Measurements from ENCODE around the gene CACNA2D3. TPM values are rescaled to one million over a fixed set of nuclear protein-coding genes. Genes with fewer than 3 reads are reported as not detected.

The CACNA2D3 gene
- total and polyA plus RNA-seq, 4 experiments from 2014 or later, result not detected

- Mint-ChIP-seq H3K36me3 (no peaks in the 10 kb centered on the region), H3K9me3 (peaks cover 0 to 7% (median 2%) of the 10 kb centered on the region in 8 donors), H3K27ac (no peak overlapping the region), H3K27me3 (no peaks in the 10 kb centered on the region), H3K4me1 (no peaks in the 10 kb centered on the region), H3K4me3 (no peak overlapping the region)
- Histone ChIP-seq H3K36me3 (ENCODE audit: insufficient read depth, low read length) (no peaks in the 10 kb centered on the region), H3K4me1 (ENCODE audit: insufficient read depth, low read length) (no peaks in the 10 kb centered on the region), H3K4me3 (ENCODE audit: low read length in 2 of 2) (no peak overlapping the region), H3K27ac (ENCODE audit: low read depth, low read length) (no peak overlapping the region), H3K27me3 (ENCODE audit: insufficient read depth, low read length) (no peaks in the 10 kb centered on the region), H3K9me3 (ENCODE audit: control insufficient read depth in 1 of 2, low read length in 2 of 2) (no peaks in the 10 kb centered on the region)
- ChIA-PET POLR2A (ENCODE audit: partially characterized antibody) (no interaction called here), CTCF (ENCODE audit: partially characterized antibody) (no interaction called here)
- DNase-seq, result no peak
- intact Hi-C loops (cut with micrococcal nuclease), result no loop called here
Observed at GRCh38 chr3:54575618-54575960, 453.2 kb downstream of the CACNA2D3 start.

- POLR2A ChIA-PET (ENCODE audit: partially characterized antibody), result no interaction called here
- Mint-ChIP-seq H3K4me1 (no peaks in the 10 kb centered on the region), H3K27me3 (no peaks in the 10 kb centered on the region)
Observed at GRCh38 chr3:54577313-54577712, 455.0 kb downstream of the CACNA2D3 start.

GRCh38 chr3:54578417-54578816, 456.1 kb downstream of the CACNA2D3 start:
- no peaks in the 10 kb centered on the region for H3K4me1 ChIP-seq (ENCODE audit: insufficient read depth, low read length)
- ChIA-PET POLR2A (ENCODE audit: partially characterized antibody) (no interaction called here), CTCF (ENCODE audit: partially characterized antibody) (no interaction called here)
- H3K27me3 ChIP-seq (ENCODE audit: insufficient read depth, low read length), result no peaks in the 10 kb centered on the region
- H3K27ac ChIP-seq (ENCODE audit: low read depth, low read length), result no peak overlapping the region
- no peaks in the 10 kb centered on the region for H3K9me3 ChIP-seq (ENCODE audit: control insufficient read depth in 1 of 2, low read length in 2 of 2)
- H3K27ac Mint-ChIP-seq, result no peak overlapping the region
- no peak overlapping the region for H3K4me3 ChIP-seq (ENCODE audit: low read length in 2 of 2)
- no peak overlapping the region for H3K4me3 Mint-ChIP-seq
- peaks cover 0 to 7% (median 4%) of the 10 kb centered on the region in 8 donors for H3K9me3 Mint-ChIP-seq
- DNase-seq, result no peak
- intact Hi-C loops (cut with micrococcal nuclease), result no loop called here
- no peaks in the 10 kb centered on the region for H3K4me1 Mint-ChIP-seq
- no peaks in the 10 kb centered on the region for H3K36me3 ChIP-seq (ENCODE audit: insufficient read depth, low read length)
- no peaks in the 10 kb centered on the region for H3K27me3 Mint-ChIP-seq
- H3K36me3 Mint-ChIP-seq, result no peaks in the 10 kb centered on the region

More at GRCh38 chr3:54577313-54577712, 455.0 kb downstream of the CACNA2D3 start:
- H3K27ac ChIP-seq (ENCODE audit: low read depth, low read length), result no peak overlapping the region
- peaks cover 0 to 7% (median 3%) of the 10 kb centered on the region in 8 donors for H3K9me3 Mint-ChIP-seq
- CTCF ChIA-PET (ENCODE audit: partially characterized antibody), result no interaction called here
- H3K27ac Mint-ChIP-seq, result no peak overlapping the region
- no peaks in the 10 kb centered on the region for H3K9me3 ChIP-seq (ENCODE audit: control insufficient read depth in 1 of 2, low read length in 2 of 2)
- intact Hi-C loops (cut with micrococcal nuclease), result no loop called here
- H3K27me3 ChIP-seq (ENCODE audit: insufficient read depth, low read length), result no peaks in the 10 kb centered on the region
- H3K36me3 Mint-ChIP-seq, result no peaks in the 10 kb centered on the region
- no peaks in the 10 kb centered on the region for H3K4me1 ChIP-seq (ENCODE audit: insufficient read depth, low read length)
- no peak overlapping the region for H3K4me3 Mint-ChIP-seq
- no peak overlapping the region for H3K4me3 ChIP-seq (ENCODE audit: low read length in 2 of 2)
- no peaks in the 10 kb centered on the region for H3K36me3 ChIP-seq (ENCODE audit: insufficient read depth, low read length)
- DNase-seq, result no peak

GRCh38 chr3:54580453-54580852, 458.1 kb downstream of the CACNA2D3 start:
- Histone ChIP-seq H3K27me3 (ENCODE audit: insufficient read depth, low read length) (no peaks in the 10 kb centered on the region), H3K9me3 (ENCODE audit: control insufficient read depth in 1 of 2, low read length in 2 of 2) (no peaks in the 10 kb centered on the region), H3K4me1 (ENCODE audit: insufficient read depth, low read length) (no peaks in the 10 kb centered on the region), H3K36me3 (ENCODE audit: insufficient read depth, low read length) (no peaks in the 10 kb centered on the region), H3K4me3 (ENCODE audit: low read length in 2 of 2) (no peak overlapping the region), H3K27ac (ENCODE audit: low read depth, low read length) (no peak overlapping the region)
- intact Hi-C loops (cut with micrococcal nuclease), result no loop called here
- ChIA-PET CTCF (ENCODE audit: partially characterized antibody) (no interaction called here), POLR2A (ENCODE audit: partially characterized antibody) (no interaction called here)
- Mint-ChIP-seq H3K27me3 (no peaks in the 10 kb centered on the region), H3K4me3 (no peak overlapping the region), H3K4me1 (no peaks in the 10 kb centered on the region), H3K9me3 (peaks cover 0 to 15% (median 4%) of the 10 kb centered on the region in 8 donors), H3K36me3 (no peaks in the 10 kb centered on the region), H3K27ac (no peak overlapping the region)
- DNase-seq, result no peak

GRCh38 chr3:54582424-54582823, 460.1 kb downstream of the CACNA2D3 start:
- peaks cover 0 to 12% (median 3%) of the 10 kb centered on the region in 8 donors for H3K9me3 Mint-ChIP-seq
- H3K4me3 Mint-ChIP-seq, result no peak overlapping the region
- no peaks in the 10 kb centered on the region for H3K27me3 Mint-ChIP-seq
- H3K4me1 Mint-ChIP-seq, result no peaks in the 10 kb centered on the region
- ChIA-PET POLR2A (ENCODE audit: partially characterized antibody) (no interaction called here), CTCF (ENCODE audit: partially characterized antibody) (no interaction called here)
- Histone ChIP-seq H3K36me3 (ENCODE audit: insufficient read depth, low read length) (no peaks in the 10 kb centered on the region), H3K4me3 (ENCODE audit: low read length in 2 of 2) (no peak overlapping the region), H3K27me3 (ENCODE audit: insufficient read depth, low read length) (no peaks in the 10 kb centered on the region), H3K9me3 (ENCODE audit: control insufficient read depth in 1 of 2, low read length in 2 of 2) (no peaks in the 10 kb centered on the region), H3K4me1 (ENCODE audit: insufficient read depth, low read length) (no peaks in the 10 kb centered on the region), H3K27ac (ENCODE audit: low read depth, low read length) (no peak overlapping the region)
- intact Hi-C loops (cut with micrococcal nuclease), result no loop called here
- DNase-seq, result no peak
- H3K36me3 Mint-ChIP-seq, result no peaks in the 10 kb centered on the region
- no peak overlapping the region for H3K27ac Mint-ChIP-seq

GRCh38 chr3:54591157-54591556, 468.8 kb downstream of the CACNA2D3 start:
- no peaks in the 10 kb centered on the region for H3K27me3 Mint-ChIP-seq
- Histone ChIP-seq H3K27ac (ENCODE audit: low read depth, low read length) (no peak overlapping the region), H3K36me3 (ENCODE audit: insufficient read depth, low read length) (no peaks in the 10 kb centered on the region), H3K4me1 (ENCODE audit: insufficient read depth, low read length) (no peaks in the 10 kb centered on the region), H3K27me3 (ENCODE audit: insufficient read depth, low read length) (no peaks in the 10 kb centered on the region), H3K9me3 (ENCODE audit: control insufficient read depth in 1 of 2, low read length in 2 of 2) (no peaks in the 10 kb centered on the region), H3K4me3 (ENCODE audit: low read length in 2 of 2) (no peak overlapping the region)
- POLR2A ChIA-PET (ENCODE audit: partially characterized antibody), result no interaction called here
- intact Hi-C loops (cut with micrococcal nuclease), result no loop called here
- CTCF ChIA-PET (ENCODE audit: partially characterized antibody), result no interaction called here
- no peak overlapping the region for H3K27ac Mint-ChIP-seq
- H3K4me1 Mint-ChIP-seq, result no peaks in the 10 kb centered on the region
- H3K36me3 Mint-ChIP-seq, result no peaks in the 10 kb centered on the region
- H3K4me3 Mint-ChIP-seq, result no peak overlapping the region
- H3K9me3 Mint-ChIP-seq, result peaks cover 0 to 4% (median 0%) of the 10 kb centered on the region in 8 donors
- DNase-seq, result no peak

GRCh38 chr3:54593653-54594052, 471.3 kb downstream of the CACNA2D3 start:
- no peak overlapping the region for H3K4me3 ChIP-seq (ENCODE audit: low read length in 2 of 2)
- no peaks in the 10 kb centered on the region for H3K27me3 Mint-ChIP-seq
- H3K9me3 ChIP-seq (ENCODE audit: control insufficient read depth in 1 of 2, low read length in 2 of 2), result no peaks in the 10 kb centered on the region
- intact Hi-C loops (cut with micrococcal nuclease), result no loop called here
- ChIA-PET CTCF (ENCODE audit: partially characterized antibody) (no interaction called here), POLR2A (ENCODE audit: partially characterized antibody) (no interaction called here)
- H3K27ac Mint-ChIP-seq, result no peak overlapping the region
- H3K4me1 Mint-ChIP-seq, result no peaks in the 10 kb centered on the region
- no peaks in the 10 kb centered on the region for H3K36me3 ChIP-seq (ENCODE audit: insufficient read depth, low read length)
- no peaks in the 10 kb centered on the region for H3K27me3 ChIP-seq (ENCODE audit: insufficient read depth, low read length)
- H3K4me1 ChIP-seq (ENCODE audit: insufficient read depth, low read length), result no peaks in the 10 kb centered on the region
- peaks cover 0 to 7% (median under 1%) of the 10 kb centered on the region in 8 donors for H3K9me3 Mint-ChIP-seq
- H3K27ac ChIP-seq (ENCODE audit: low read depth, low read length), result no peak overlapping the region
- H3K36me3 Mint-ChIP-seq, result no peaks in the 10 kb centered on the region
- no peak overlapping the region for H3K4me3 Mint-ChIP-seq
- DNase-seq, result no peak

GRCh38 chr3:54596087-54596486, 473.7 kb downstream of the CACNA2D3 start:
- ChIA-PET CTCF (ENCODE audit: partially characterized antibody) (no interaction called here), POLR2A (ENCODE audit: partially characterized antibody) (no interaction called here)
- Mint-ChIP-seq H3K36me3 (no peaks in the 10 kb centered on the region), H3K27ac (no peak overlapping the region), H3K4me1 (no peaks in the 10 kb centered on the region), H3K4me3 (no peak overlapping the region), H3K27me3 (no peaks in the 10 kb centered on the region), H3K9me3 (peaks cover 0 to 9% (median 2%) of the 10 kb centered on the region in 8 donors)
- no peaks in the 10 kb centered on the region for H3K36me3 ChIP-seq (ENCODE audit: insufficient read depth, low read length)
- no peak overlapping the region for H3K4me3 ChIP-seq (ENCODE audit: low read length in 2 of 2)
- no peaks in the 10 kb centered on the region for H3K27me3 ChIP-seq (ENCODE audit: insufficient read depth, low read length)
- no peaks in the 10 kb centered on the region for H3K9me3 ChIP-seq (ENCODE audit: control insufficient read depth in 1 of 2, low read length in 2 of 2)
- H3K27ac ChIP-seq (ENCODE audit: low read depth, low read length), result no peak overlapping the region
- DNase-seq, result no peak
- no peaks in the 10 kb centered on the region for H3K4me1 ChIP-seq (ENCODE audit: insufficient read depth, low read length)
- intact Hi-C loops (cut with micrococcal nuclease), result no loop called here

All from CD4-positive, alpha-beta memory T cell (primary cell).